Hindlimb muscle (tissue), 1 donor: ENCODE results near the gene SNED1. TPM values are rescaled to one million over a fixed set of nuclear protein-coding genes. Genes with fewer than 3 reads are reported as not detected.

ENCODE experiments used
- DNase-seq: peaks from one replicate; pipeline ENCODE4 v3.0.0-alpha.2; 2013
- polyA plus RNA-seq: library from polyadenylated mRNA; unstranded; fragments of 120-200 nt; gene quantifications from one replicate; pipeline ENCODE4 v1.2.1, GENCODE V29; 2013; ENCODE audit not compliant: insufficient read length

The SNED1 gene
- polyA plus RNA-seq, 1 donor, result 5.1 TPM

- DNase-seq, result no peak
Observed at GRCh38 chr2:240992572-240993291, 5.7 kb upstream of the SNED1 start.

GRCh38 chr2:240993446-240994170, 4.8 kb upstream of the SNED1 start:
- DNase-seq, result no peak

GRCh38 chr2:240994171-240994896, 4.1 kb upstream of the SNED1 start:
- no peak for DNase-seq

GRCh38 chr2:240995041-240996021, 3.1 kb upstream of the SNED1 start:
- DNase-seq, result no peak

DNA sequence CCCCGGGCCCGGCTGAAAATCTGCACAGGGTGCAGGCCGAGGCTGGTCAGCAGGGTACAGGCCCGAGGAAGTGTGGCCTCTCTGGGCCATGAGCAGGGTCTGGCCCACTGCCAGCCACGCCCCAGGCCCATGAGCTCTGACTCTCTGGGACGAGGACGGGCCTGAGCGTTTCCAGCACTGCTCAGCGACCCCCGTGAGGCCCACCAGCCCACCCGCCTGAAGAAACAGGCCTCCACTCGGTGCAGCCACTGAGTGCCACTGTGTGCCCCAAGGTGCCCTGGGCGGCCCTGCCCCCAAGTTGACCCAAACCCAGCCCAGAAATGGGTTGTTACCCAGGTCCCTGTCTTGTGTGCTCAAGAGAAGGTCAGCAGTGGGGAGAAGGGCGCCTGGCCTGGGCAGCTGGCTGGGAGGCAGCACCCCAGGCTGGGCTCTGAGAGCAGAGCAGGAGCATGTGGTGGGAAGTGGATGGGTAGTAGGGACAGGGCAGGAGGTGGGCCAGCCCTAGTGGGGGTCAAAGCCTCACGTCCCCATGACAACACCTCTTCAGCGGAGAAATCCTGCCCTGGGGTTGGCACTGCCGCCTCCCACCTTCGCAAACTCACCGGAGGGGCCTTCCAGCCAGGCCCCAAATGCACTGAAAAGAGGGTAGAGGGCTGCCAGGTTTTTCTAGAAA, 2.1 kb upstream of the SNED1 start:
- DNase-seq, result no peak

DNA sequence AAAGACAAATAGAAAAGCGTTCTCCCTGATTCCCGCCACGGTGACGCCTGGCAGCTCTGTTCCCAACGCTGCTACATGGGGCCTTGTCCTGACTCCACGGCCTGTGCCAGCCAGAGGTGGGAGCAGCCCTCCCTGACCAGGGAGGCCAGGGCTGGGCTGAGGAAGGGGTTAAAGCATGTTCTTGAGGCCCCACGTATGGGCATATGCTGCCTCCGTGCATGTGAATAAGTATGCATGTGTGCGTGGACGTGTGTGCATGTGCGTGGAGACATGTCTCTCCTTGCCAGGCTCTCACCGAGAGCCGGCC, 1.6 kb upstream of the SNED1 start:
- DNase-seq, result no peak

GRCh38 chr2:240997141-240997855, 1.1 kb upstream of the SNED1 start:
- no peak for DNase-seq

GRCh38 chr2:240998706-240998994, 232 bp downstream of the SNED1 start:
- no peak for DNase-seq

DNA sequence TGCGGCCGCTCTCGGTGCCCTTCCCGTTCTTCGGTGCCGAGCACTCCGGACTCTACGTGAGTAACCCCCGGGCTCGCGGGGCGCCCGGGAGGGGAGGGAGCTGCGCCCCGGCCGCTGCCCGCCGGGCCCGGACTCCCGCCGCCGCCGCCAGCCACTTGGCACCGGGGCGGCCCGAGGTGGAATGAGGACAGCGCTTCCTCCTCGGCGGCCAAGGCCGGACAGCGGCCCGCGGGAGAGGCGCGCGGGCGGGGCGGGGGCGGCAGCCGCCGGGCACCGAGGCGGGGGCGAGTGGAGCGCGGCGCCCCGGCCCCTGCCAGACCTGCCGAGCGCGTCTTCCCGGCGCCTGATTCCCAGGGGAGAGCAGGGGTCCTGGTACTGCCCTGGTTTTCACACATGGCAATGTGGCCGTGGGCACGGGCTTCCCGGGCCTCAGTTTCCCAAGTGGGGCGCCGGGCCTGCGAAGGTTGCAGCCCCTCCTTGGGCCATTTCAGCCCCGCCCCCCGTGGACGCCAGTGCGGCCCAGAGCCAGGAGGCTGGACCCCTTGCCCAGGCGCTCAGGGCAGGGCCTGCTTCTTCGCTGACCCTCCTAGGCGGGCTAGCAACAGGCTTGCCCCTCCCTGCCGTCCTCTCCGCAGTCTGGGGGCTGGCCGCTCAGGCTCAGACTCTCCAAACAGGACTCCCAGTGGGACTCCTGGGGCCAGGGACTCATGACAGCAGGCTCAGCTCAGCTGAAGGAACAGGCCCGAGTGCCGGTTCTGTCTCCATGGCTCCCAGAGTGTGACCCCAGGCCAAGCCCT, 775 bp downstream of the SNED1 start:
- no peak for DNase-seq

GRCh38 chr2:240999873-241000541, 1.6 kb downstream of the SNED1 start:
- DNase-seq, result no peak

DNA sequence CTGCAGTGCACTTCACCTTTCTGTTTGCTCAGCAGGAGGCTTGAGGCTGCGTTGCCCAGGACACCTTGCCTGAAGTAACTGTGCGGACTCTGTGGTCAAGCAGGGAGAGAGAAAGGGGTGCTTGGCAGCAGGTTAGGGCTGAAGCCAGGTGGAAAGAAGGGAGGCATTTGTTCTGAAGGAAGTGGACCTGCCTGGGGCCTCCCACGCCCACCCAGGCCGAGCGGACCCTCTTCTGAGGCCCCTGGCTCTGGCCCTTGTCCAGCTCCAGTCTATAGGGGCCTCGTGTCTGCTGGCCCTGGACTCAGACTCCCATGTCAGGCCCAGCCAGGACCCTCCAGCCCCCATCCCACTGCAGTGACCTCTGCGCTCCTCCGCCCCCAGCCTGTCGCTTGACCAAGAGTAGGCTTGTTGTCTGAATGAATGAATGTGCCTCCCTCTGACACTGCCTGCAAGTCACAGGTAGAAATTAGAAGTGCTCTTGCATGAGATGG, 2.5 kb downstream of the SNED1 start:
- no peak for DNase-seq

DNA sequence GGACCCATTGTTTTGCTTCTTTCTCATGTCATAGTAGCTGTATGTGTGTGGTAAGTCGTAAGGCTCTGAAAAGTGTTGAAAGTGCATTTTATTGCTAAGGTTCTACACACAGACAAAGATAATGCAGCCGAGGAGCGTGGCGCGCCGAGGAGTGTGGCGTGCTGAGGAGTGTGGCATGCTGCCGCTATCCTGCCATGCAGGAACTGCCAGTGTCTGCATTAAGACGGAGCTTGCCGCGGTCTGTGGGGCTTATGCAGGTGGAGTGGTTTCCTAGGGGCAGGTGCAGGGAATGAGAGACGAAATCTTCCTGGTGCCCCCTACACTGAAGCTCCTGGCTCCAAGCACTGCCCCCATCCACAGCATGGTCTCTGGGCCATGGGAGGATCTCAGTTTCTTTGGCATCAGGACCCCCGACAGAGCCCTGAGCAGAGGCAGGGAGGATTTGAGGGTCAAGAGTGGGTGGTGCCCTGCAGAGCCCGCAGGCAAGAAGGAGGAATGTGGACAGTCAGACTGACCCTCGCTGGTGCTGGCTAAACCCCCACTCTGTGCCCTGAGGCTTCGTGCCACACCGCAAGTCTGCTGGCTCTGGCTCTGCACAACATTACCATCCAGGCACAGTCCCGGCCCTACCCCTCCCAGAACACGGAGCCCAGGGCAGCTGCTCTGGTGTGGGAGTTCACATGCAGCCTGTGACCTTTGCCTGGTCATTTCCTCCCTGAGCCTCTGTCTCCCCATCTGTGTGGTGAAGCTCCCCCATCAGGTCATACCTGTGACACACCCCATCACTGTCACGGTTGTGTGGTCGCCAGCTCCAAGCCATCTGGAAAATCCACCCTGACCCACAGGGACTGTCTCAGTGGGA, 3.2 kb downstream of the SNED1 start:
- no peak for DNase-seq

DNA sequence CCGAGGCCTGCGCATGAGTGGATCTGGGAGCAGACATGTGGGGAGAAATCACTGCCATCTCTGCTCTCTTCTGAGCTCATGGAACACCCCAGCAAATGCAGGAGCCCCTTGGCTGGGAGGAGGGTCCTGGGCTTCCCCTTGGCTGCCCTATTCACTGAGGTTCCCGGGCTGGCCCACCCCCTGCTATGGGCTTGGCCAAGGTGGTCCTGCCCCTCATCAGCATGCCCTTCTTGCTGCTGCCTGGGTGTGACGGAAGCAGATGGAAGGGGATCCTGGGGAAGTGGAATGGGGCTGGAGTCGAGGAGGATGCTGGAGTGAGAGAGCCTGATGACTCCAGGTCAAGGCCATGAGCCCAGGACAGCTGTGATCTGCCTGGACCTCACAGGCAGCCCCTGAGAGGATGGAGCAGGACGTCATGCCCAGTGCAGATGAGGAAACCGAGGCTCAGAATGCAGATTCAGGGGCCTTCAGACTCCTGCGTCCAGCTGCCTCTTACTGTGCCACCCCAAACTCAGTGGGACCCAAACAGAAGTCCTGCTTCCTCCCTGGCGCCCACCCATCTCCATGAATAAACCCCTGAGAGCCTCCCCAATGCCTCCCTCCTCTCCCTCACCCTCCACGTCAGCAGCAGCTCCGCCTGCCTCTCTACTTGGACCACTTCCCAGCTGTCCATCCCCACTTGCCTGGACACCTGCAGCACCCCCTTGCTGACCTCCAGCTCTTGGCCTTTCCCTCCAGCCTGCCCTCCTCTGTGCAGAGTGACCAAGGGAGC, 4.0 kb downstream of the SNED1 start:
- DNase-seq, result no peak

DNA sequence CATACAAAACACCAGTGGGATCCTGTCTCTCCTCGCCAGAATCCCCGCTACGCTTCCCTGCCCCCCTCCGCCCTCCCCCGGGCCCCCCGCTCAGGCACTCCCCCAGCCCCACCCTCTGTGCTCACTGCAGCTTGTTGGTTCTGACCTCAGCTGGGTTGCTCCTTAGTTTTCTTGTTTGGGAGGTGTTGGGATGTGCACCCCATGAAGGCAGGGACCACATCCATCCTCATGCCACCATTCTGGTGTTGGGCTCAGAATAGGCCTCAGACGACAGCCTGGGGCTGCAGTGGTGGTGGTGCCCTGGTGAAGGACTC, 4.6 kb downstream of the SNED1 start:
- DNase-seq, result no peak

- DNase-seq, result no peak
Observed at GRCh38 chr2:241003369-241003768, 5.0 kb downstream of the SNED1 start.

DNA sequence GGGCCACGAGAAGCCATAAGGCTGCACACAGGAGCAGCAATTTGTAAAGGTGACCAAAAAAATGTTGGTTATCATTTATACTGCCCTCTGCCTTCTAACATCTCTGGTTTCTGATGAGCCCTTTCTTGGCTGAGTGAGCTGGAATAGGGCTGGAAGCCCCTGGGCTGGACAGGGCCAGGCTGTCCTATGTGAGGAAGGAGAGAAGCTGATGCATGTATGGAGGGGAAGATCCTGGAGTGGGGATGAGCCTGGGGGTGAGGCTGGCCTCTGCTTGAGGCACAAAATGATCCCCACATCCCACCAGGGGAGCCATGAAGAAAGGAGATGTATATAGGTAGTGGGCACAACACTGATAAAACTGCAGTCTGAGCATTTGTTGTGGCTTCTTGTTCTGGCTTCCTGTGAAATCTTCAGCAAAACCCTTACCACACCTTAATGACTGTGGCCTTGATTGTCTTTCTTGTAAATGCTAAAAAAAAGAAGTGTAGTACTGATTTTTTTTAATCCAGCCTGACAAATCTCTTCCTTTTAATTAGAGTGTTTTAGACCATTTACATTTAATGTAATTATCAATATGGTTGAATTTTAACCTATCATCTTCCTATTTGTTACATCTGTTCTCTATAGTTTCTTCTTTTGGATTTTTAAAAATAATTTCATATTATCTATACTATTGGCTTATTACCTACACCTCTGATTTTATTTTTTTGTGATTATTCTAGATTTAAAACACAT, 5.6 kb downstream of the SNED1 start:
- DNase-seq, result no peak

- no peak for DNase-seq
Observed at GRCh38 chr2:241005569-241005968, 7.2 kb downstream of the SNED1 start.

- no peak for DNase-seq
Observed at GRCh38 chr2:241006412-241006811, 8.0 kb downstream of the SNED1 start.
